BJ (cell line): ENCODE measurements around the gene TMEM150A. TPM values are rescaled to one million over a fixed set of nuclear protein-coding genes. Genes with fewer than 3 reads are reported as not detected.
A peak's percentile ranks its signal among the peaks of the same experiment; 100 is the strongest.

Experiments
- CTCF ChIA-PET: fragments of 350-600 bp; formaldehyde crosslinking; extraction: SDS; loops from one replicate; lab custom pipeline; 2021; ENCODE audit warnings: antibody characterized with exemption, inconsistent platforms; lab: Yijun Ruan, JAX
- POLR2A ChIA-PET: fragments of 300-600 bp; sonication (Branson Sonifier 250); formaldehyde crosslinking; extraction: SDS; loops from one replicate; lab custom pipeline; 2021; ENCODE audit warnings: antibody characterized with exemption; lab: Charles Lee
- DNase-seq: peaks from one replicate; pipeline ENCODE4 v3.0.0-alpha.2; 2011; ENCODE audit warnings: low read depth
- H3K27me3 ChIP-seq: 2 replicates; pipeline ENCODE4 v1.6.0; 2011; ENCODE audit warnings: low read length; ENCODE audit not compliant: control insufficient read depth, insufficient read depth
- H3K36me3 ChIP-seq: 2 replicates; pipeline ENCODE4 v1.5.1; 2011; ENCODE audit warnings: low read length; ENCODE audit not compliant: control insufficient read depth, insufficient read depth
- H3K4me3 ChIP-seq: 2 replicates; pipeline ENCODE4 v1.5.1; 2011; ENCODE audit warnings: low read depth, mild to moderate bottlenecking, control low read depth, low read length
- polyA plus RNA-seq: library from polyadenylated mRNA; depleted of rRNA; stranded (reverse); fragments of >200 nt; gene quantifications from 2 replicates; pipeline ENCODE4 v1.2.3, GENCODE V29; 2011
- TF ChIP-seq, protein P1 (sequence below): IDR thresholded peaks from 2 replicates; pipeline ENCODE4 v1.5.1; 2011; ENCODE audit warnings: low read depth, mild to moderate bottlenecking, control low read depth, inconsistent platforms, low read length, moderate library complexity; ENCODE audit not compliant: insufficient read depth

Gene TMEM150A
- polyA plus RNA-seq, 1 experiment: 19.1 TPM

- peaks cover 18% of the 10 kb centered on the region for H3K36me3 ChIP-seq
- H3K27me3 ChIP-seq: no peaks in the 10 kb centered on the region
- TF ChIP-seq, protein P1, sequence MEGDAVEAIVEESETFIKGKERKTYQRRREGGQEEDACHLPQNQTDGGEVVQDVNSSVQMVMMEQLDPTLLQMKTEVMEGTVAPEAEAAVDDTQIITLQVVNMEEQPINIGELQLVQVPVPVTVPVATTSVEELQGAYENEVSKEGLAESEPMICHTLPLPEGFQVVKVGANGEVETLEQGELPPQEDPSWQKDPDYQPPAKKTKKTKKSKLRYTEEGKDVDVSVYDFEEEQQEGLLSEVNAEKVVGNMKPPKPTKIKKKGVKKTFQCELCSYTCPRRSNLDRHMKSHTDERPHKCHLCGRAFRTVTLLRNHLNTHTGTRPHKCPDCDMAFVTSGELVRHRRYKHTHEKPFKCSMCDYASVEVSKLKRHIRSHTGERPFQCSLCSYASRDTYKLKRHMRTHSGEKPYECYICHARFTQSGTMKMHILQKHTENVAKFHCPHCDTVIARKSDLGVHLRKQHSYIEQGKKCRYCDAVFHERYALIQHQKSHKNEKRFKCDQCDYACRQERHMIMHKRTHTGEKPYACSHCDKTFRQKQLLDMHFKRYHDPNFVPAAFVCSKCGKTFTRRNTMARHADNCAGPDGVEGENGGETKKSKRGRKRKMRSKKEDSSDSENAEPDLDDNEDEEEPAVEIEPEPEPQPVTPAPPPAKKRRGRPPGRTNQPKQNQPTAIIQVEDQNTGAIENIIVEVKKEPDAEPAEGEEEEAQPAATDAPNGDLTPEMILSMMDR: no peak
- CTCF ChIA-PET: interaction anchor here (0.6 to 1.5 kb wide), 4 partner anchors 10 to 177 kb away, joined by 3 to 4 read pairs (median 3); no protein-coding TSS in a partner anchor
- no peak for DNase-seq
- POLR2A ChIA-PET: interaction anchor here (1.6 kb wide), 1 partner anchor 8 kb away, joined by 8 read pairs; no protein-coding TSS in a partner anchor
- H3K4me3 ChIP-seq: peak overlapping the region; percentile 95
Measured at GRCh38 chr2:85596486-85597143, 5.9 kb downstream of the TMEM150A start.

GRCh38 chr2:85596026-85596333 is 6.5 kb downstream of the TMEM150A start:
- ChIA-PET POLR2A (interaction anchor here (0.6 to 1.6 kb wide), 2 partner anchors 9 to 14 kb away, joined by 8 to 11 read pairs; no protein-coding TSS in a partner anchor), CTCF (interaction anchor here (0.6 to 1.5 kb wide), 4 partner anchors 9 to 176 kb away, joined by 3 to 4 read pairs (median 3); no protein-coding TSS in a partner anchor)
- DNase-seq: no peak
- Histone ChIP-seq H3K27me3 (no peaks in the 10 kb centered on the region), H3K4me3 (peak overlapping the region; percentile 95), H3K36me3 (peaks cover 18% of the 10 kb centered on the region)
- TF ChIP-seq, protein P1: no peak

GRCh38 chr2:85595301-85596025 is 7.0 kb downstream of the TMEM150A start, which contains the start of gene RNF181:
RNF181 (plus strand) TSS chr2:85595745; CDS start chr2:85595764, 19 bp downstream.
- POLR2A ChIA-PET: interaction anchor here (0.6 to 1.6 kb wide), 3 partner anchors 9 to 130 kb away, joined by 3 to 11 read pairs (median 8); no protein-coding TSS in a partner anchor
- peak; percentile 97 for DNase-seq
- TF ChIP-seq, protein P1: no peak
- CTCF ChIA-PET: interaction anchor here (0.8 to 1.7 kb wide), 3 partner anchors 10 to 58 kb away, joined by 3 to 8 read pairs (median 4); no protein-coding TSS in a partner anchor
- peaks cover 18% of the 10 kb centered on the region for H3K36me3 ChIP-seq
- peak within 1 kb of the TSS; percentile 95 for H3K4me3 ChIP-seq
- H3K27me3 ChIP-seq: no peaks in the 10 kb centered on the region

DNA sequence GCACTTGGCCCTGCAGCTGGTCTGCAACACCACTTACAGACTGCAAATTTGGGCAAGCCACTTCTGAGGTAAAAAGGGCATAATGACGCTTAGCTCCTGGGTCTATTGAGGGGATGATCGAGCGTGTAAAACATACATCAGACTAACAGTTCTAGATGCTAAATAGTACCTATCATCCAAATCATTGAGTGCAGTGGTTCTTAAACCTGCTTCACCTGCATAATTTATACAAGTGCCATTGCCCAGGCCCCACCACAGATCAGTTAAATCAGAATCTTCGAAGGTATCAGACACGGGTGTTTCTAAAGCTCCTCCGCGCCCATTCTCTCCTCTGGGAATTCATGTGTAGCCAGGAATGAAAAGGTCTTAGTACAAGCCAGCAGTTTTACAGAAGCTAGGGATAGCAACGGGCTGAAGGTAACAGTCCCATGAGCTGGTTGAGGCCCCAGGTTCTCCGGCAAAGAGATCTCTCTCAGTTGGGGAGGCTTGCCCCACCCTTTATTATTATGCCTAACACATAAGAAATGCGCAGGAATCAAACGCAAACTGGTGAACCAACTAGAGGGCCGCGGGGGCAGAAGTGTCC is 7.7 kb downstream of the TMEM150A start:
- TF ChIP-seq, protein P1: no peak
- Histone ChIP-seq H3K4me3 (peak overlapping the region; percentile 53), H3K27me3 (no peaks in the 10 kb centered on the region), H3K36me3 (peaks cover 15% of the 10 kb centered on the region)
- POLR2A ChIA-PET: interaction anchor here (0.6 to 1.6 kb wide), 2 partner anchors 10 to 130 kb away, joined by 3 to 8 read pairs; no protein-coding TSS in a partner anchor
- CTCF ChIA-PET: interaction anchor here (0.8 to 1.7 kb wide), 4 partner anchors 10 to 57 kb away, joined by 3 to 8 read pairs (median 4); no protein-coding TSS in a partner anchor
- DNase-seq: no peak
